NCI-H748 (cell line): Measurements from ENCODE around the gene PAXIP1.
A peak's percentile ranks its signal among the peaks of the same experiment; 100 is the strongest.
"Not testable (repeated sequence)": the region's sequence is repeated elsewhere in the genome, so short reads cannot be mapped to it uniquely, and the experiment has no call there.

Source experiments
- DNase-seq: peaks from one replicate; lab custom pipeline; 2025; ENCODE audit not compliant: unreplicated experiment; lab: John Stamatoyannopoulos, UW

The PAXIP1 gene, protein sequence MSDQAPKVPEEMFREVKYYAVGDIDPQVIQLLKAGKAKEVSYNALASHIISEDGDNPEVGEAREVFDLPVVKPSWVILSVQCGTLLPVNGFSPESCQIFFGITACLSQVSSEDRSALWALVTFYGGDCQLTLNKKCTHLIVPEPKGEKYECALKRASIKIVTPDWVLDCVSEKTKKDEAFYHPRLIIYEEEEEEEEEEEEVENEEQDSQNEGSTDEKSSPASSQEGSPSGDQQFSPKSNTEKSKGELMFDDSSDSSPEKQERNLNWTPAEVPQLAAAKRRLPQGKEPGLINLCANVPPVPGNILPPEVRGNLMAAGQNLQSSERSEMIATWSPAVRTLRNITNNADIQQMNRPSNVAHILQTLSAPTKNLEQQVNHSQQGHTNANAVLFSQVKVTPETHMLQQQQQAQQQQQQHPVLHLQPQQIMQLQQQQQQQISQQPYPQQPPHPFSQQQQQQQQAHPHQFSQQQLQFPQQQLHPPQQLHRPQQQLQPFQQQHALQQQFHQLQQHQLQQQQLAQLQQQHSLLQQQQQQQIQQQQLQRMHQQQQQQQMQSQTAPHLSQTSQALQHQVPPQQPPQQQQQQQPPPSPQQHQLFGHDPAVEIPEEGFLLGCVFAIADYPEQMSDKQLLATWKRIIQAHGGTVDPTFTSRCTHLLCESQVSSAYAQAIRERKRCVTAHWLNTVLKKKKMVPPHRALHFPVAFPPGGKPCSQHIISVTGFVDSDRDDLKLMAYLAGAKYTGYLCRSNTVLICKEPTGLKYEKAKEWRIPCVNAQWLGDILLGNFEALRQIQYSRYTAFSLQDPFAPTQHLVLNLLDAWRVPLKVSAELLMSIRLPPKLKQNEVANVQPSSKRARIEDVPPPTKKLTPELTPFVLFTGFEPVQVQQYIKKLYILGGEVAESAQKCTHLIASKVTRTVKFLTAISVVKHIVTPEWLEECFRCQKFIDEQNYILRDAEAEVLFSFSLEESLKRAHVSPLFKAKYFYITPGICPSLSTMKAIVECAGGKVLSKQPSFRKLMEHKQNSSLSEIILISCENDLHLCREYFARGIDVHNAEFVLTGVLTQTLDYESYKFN

DNA sequence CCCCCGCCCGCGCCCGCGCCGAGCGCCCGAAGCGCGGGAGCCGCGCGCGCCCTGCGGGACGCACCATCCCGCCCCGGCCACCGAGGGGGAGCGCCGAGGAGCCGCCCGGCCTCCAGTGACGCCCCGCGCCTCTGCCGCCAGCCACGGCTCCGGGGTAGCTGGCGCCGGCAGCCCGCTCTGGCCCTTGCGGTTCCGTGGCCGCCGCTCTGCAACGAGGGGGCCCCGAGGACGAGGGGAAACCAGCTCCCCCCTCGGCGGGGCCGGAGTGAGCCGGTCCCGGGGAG, at the start of gene PAXIP1:
PAXIP1 (minus strand) TSS at position 33 of the 284 bp plus-strand sequence. CDS start 195 bp downstream, outside the sequence.
- DNase-seq = peak; percentile 82

DNA sequence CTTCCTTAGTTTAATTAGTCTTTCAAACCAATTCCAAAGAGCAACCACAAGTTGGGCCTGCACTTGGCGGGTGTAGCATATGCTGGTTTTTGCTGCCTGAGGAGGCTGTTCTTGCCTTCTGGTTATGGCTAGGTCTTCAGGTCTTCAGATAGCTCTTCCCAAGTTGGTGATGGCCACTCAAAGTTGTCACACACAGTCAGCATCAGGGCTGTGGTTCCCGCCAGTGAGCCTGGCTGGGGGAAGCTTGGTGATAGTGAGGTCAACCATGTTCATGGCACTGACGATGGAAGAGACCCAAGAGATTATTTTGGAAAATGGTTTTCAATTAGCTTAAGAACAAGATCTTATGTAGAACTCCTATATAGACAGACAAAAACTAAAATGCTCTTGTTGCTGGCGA, 48.4 kb upstream of the PAXIP1 start:
- no peak for DNase-seq

DNA sequence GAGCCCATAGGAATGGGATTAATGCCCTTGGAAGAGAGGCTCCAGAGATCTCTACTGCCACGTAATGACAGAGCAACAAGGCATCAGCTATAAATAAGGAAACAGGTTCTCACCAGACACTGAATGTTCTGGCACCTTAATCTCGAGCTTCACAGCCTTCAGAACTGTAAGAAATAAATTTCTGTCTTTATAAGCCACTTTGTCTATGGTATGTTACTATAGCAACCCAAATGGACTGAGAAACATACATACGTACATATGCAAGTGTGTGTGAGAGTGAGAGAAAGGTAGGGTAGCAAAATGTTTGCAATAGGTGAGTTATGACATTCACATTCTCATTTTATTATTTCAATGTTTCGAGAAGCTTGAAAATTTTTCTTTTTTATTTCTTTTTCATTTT, 45.1 kb upstream of the PAXIP1 start:
- DNase-seq = no peak

DNA sequence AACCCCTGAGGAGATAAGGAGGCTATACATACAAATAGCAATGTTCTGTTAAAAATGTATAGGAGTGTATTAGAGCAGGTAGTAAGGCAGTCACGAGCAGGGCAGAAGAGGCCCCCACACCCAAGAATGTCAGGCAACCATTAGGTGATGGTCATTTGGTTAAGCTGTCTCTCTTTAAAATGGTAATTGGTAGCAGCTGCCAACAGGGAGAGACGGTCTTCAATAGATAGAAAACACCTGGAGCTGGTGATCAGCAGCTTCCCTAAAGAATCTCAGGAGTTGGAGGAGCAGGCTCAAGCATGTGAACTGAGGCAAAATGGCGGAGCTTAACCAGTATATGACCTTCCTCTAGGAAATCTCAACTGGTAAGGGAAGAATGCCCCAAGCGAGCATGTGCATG, 40.8 kb upstream of the PAXIP1 start:
- no peak for DNase-seq

DNA sequence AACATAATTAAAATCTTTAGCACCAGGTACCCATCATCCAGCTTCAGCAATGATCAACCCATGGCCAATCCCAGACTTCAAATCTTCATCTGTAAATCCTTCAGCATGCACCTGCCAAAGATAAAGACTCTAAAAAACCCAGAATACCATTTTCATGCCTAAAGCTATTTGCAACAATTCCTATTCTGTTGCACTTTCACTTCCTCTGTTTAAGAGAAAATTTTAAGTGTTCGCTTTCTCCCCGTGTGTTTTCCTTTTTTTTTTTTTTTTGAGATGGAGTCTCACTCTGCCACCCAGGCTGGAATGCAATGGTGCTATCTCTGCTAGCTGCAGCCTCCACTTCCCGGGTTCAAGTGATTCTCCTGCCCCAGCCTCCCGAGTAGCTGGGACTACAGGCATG, 35.4 kb upstream of the PAXIP1 start:
- no peak for DNase-seq

DNA sequence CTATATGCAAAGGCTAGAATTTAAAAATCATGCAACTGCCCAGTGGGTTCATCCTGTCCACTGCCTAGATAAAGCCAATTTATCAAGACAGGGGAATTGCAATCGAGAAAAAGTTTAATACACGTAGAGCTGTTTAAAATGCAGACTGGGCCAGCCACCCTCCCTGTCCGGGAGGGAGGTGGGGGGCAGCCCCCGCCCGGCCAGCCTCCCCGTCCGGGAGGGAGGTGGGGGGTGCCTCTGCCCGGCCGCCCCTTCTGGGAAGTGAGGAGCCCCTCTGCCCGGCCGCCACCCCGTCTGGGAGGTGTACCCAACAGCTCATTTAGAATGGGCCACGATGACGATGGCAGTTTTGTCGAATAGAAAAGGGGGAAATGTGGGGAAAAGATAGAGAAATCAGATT, 31.6 kb upstream of the PAXIP1 start:
- not testable (repeated sequence) for DNase-seq

DNA sequence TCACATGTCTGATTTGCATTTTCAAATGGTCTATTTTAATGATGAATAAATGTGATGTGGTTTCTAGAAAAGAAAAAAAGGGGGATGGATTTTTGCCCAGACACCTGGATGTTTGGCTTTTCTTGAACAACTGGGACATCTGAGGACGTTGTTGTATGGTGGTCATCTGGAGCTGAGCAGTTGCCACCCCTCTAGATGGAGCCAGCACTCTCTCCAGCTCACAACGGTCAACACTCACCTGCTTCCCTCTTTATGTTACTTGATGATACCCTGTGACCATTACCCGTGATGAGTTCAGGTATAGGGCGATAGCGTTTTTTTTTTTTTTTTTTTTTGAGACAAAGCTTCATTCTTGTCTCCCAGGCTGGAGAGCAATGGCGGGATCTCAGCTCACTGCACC, 30.1 kb upstream of the PAXIP1 start:
- peak; percentile 48 for DNase-seq

DNA sequence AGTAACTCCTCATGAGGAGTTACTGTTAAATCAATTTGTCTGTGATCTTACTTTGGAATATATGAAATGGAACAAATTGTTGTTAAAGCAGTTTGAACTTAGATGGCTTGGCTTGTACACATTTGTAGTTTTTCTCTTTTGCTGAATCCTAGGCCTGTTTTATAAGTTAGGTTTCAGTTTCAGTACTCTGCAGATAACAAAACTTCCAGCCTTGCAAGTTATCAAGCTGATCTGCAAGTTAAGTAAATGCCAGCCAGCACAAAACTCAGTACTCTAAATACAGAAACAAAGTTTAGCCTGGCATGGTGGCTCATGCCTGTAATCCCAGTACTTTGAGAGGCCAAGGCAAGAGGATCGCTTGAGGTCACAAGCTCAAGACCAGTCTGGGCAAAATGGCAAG, 25.0 kb upstream of the PAXIP1 start:
- no peak for DNase-seq

DNA sequence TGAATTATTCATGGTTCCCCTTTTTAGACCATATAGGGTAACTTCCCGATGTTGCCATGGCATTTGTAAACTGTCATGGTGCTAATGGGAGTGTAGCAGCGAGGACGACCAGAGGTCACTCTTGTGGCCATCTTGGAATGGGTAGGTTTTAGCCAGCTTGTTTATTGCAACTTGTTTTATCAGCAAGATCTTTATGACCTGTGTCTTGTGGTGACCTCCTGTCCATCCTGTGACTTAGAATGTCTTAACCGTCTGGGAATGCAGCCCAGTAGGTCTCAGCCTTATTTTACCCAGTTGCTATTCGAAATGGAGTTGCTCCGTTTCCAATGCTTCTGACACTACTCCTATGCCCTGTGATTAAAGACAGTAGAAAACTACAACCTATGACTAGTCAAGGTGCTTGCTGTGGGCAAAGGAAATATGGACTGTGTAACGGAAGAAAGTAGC, 18.8 kb upstream of the PAXIP1 start:
- no peak for DNase-seq

DNA sequence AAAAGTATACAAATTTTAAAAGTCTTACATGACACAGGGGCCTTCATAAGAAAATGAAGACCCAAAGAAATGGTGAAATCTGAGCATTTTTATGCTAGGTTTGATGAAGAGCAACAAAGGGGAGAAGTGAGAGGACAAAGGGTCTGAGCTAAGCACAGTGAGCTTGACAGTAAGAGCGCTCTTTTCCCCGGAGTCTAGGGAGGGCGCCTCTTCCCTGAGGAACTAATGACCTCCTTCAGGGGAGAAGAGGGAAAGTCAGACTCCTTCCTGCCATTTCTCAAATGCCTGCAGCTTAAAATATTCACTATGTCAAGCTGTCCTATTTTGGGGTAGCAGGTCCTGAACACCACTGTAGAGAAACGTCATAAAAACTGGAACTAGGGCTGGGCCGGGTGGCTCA, 18.1 kb upstream of the PAXIP1 start:
- peak; percentile 7 for DNase-seq

DNA sequence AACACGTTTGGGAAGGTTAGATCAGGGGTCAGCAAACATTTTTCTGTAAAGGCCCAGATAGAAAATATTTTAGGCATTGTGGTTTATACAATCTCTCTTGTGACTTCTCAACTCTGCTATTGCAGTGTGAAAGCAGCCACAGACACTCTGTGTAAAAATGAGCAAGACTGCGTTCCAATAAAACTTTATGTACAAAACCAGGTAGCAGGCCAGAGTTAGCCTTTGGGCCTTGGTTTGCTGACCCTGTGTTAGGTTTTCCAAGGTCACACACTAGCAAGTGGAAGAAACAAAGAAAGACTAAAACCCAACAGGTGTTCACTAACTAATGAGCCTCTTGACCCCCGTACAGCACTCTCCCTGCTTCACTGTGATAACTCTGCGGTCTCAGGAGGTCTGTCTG, 14.9 kb upstream of the PAXIP1 start:
- peak; percentile 51 for DNase-seq

DNA sequence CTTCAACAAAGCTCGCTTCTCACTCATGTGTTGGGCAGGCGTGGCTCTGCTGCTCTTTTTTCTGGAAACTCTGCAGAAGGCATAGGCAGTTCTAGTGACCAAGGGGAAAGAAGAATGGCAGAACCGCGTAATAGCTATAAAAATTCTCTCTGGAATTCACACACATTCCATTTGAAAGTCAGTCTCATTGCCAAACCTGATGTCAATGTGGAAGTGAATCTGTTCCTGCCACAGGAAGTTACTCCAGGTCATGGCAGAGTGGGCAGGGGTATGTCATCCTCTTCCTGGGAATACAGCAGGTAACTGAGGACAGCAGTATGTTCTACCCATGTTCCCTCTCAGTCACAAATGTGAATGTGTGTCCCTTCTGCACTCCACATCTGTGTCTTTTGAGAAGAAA, 8.2 kb upstream of the PAXIP1 start:
- DNase-seq = no peak

DNA sequence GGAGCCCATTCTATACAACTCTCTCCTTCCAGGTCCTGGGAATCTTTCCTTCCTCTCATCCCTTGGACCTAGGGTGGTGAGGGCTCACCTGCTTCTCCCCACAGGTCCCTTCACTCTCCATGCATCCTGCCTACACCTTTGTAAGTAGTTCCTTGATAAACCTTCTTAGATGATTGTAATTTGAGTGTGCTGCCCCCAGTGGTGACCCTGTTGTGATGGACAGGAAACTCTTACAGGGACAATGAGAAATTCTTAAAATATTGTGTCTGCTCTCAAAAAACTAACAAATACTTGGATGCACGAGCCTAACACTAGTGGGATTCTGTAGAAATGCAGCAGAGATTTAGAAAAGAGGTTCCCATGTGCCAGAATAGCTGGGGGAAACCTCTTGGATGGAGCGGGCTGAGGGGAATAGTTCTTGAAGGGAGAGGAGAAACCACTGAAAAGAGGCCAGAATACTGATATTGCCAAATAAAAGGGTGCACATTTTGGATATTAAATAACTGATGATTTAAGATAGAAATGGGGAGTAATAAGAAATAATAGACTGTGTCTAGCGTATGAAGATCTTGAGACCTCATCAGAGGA, 6.7 kb upstream of the PAXIP1 start:
- DNase-seq = peak; percentile 28

DNA sequence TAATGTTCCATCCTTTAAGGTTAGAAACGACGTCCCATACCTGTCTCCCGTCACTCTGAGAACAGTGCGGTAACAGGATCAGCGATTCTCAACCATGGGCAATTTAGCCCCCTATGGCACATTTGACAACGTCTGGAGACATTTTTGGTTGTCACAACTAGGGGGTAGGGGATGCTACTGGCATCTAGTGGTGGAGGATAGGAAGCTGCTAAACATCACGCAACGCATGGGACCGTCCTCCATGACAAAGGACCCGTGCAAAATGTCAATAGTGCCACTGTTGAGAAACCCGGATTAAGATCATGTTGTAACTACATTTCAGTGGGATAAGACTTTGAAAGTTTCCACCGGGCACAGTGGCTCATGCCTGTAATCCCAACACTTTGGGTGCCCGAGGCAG, 5.0 kb upstream of the PAXIP1 start:
- peak; percentile 30 for DNase-seq

DNA sequence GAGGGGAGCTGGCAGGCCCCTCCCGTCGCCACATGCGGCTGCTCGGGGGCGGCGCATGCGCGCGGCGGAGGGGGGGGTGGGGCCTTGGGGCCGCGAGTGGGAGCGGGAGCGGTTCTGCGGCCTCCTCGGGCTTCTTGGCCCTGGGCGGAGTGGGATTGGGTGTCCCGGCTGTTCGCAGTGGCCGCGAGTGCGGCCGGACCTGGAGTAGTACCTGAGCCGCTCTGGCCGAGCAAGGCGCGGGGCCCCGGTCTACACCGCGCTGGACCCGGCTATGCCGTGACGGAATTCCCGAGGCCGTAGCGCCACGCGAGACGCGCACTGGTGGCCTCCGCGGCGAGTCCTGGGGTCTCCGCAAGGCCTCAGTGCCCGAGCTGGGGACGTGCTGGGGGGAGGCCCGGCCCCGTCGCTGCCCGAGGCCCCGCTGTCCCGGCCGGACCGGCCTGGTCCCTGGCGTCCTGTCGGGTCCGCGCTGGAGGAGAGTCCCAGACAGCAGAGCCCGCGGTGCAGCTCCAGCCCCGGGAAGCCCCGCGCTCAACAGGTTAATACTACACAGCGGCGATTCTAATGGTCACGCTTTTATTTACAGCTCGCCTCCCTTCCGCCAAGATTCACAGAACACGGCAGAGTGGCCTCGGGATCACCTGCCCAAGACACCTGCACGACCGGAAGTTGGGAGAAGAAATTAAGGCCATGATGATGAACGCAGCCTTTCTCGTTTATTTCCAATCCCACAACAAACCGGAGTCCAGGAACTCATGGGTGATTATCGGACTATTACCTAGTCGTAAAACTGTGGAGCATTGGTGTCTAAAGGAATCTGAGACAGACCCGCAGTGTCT, 671 bp upstream of the PAXIP1 start:
- peak; percentile 83 for DNase-seq

DNA sequence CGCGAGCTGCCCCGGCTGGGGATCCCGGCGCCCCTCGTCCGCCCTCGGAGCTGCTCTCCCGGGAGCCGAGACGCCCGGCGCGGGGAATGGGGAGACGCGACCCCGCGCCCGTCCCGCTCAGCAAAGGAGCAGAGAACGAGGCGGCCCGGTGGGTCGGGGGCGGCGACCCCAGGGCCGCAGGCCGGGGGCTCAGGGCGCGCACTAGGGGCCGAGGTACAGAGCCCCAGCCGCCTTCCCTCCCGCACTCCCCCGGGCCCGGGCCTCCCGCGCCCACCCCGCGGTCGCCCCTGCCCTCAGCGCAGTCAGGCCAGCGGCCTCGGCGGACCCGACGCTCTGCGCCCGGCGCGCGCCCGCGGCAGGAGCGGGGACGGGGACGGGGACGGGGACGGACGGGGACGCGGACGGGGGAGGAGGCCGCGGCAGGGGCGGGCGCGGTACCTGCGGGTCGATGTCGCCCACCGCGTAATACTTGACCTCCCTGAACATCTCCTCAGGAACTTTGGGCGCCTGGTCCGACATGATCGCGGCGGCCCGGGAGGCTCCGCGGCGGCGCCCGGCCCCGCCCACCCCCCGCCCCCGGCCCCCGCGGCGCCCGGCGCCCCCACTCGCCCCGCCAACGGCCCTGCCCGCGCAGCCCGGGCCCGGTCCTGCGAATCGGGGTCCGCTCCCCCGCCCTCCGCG, 373 bp downstream of the PAXIP1 start:
- peak; percentile 74 for DNase-seq

DNA sequence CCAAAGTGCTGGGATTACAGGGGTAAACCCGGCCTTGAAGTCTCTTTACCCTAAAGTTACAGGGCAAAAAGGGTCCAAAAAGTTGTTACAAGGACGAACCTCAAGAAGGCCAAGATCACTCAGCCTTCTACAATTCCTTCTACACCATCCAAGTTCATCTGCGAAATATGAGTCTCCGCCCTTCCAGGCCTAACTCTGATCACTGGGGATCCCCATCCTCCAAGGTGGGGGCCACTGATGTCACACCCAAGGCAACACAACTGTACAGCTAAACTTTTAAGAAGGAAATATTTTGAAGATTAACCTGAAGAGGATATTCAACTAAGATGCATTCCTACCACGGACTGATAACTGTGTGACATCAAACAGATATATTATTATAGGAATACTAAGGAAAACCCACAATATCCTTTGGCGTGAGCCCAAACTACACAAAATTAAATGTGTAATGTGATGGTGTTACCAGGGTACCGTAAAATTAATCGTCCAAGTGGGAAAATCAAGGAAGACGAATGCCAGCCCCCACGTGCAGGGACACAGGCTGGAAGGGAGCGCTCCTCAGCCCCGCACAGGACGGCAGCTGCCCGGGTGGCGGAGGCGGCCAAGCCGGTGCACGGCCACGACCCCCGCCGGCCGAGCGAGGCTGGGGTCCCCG, 1.0 kb downstream of the PAXIP1 start:
- peak; percentile 46 for DNase-seq

DNA sequence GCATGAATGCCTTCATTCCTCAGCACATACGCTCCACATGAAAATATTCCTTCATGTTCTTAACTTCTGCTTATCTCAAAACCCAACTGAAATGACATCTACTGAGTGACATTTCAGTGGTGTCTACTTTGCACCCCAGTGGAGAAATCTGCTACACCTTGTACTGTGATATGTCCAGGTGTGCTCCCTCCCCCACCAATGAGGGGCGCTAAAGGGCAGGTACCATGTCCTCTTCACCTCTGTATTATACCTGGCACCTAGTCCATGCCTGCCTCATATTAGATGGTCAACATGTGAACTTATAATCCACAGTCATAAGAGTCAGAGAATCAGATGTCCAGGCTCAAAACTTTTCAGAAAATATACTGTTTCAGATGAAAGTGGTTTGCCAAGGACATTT, 2.1 kb downstream of the PAXIP1 start:
- DNase-seq = peak; percentile 56

DNA sequence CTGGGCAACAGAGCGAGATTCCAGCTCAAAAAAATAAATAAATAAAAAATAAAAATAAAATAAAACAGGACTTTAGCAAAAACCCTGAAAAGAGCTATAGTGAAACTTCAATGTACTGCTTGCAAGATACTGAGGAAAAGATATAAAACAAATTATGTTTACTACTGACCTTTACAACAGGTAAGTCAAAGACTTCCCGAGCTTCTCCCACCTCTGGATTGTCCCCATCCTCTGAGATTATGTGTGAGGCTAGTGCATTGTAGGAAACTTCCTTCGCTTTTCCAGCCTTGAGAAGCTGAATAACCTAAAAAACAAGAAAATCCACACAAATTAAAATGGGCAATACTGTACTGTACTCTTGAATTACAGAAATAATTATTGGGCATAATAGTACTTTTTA, 4.4 kb downstream of the PAXIP1 start:
- DNase-seq = no peak
